Urothelium cell line (cell line): ENCODE measurements around the gene RPL10.

Experiments used
- DNase-seq: peaks from one replicate; pipeline ENCODE4 v3.0.0; 2011; ENCODE audit warnings: low spot score, mixed read lengths
- FAIRE-seq: peaks from 2 replicates; lab custom pipeline; 2011; peaks lifted over from hg19 to GRCh38; lab: Jason Lieb, UNC

Gene RPL10

GRCh38 chrX:154397888-154398667 is at the start of gene RPL10:
Gene RPL10, plus strand, starts transcription at chrX:154398377. Its CDS starts 143 bp downstream, at chrX:154398520.
- peak; percentile 96 for DNase-seq
- peak; percentile 46 for FAIRE-seq

GRCh38 chrX:154348646-154349358 is 49.4 kb upstream of the RPL10 start:
- FAIRE-seq = no peak
- DNase-seq = no peak

- FAIRE-seq (no peak), DNase-seq (no peak)
Measured at GRCh38 chrX:154349359-154349935, 48.7 kb upstream of the RPL10 start.

- no peak for FAIRE-seq
- DNase-seq = no peak
Measured at GRCh38 chrX:154349979-154350378, 48.2 kb upstream of the RPL10 start.

DNA sequence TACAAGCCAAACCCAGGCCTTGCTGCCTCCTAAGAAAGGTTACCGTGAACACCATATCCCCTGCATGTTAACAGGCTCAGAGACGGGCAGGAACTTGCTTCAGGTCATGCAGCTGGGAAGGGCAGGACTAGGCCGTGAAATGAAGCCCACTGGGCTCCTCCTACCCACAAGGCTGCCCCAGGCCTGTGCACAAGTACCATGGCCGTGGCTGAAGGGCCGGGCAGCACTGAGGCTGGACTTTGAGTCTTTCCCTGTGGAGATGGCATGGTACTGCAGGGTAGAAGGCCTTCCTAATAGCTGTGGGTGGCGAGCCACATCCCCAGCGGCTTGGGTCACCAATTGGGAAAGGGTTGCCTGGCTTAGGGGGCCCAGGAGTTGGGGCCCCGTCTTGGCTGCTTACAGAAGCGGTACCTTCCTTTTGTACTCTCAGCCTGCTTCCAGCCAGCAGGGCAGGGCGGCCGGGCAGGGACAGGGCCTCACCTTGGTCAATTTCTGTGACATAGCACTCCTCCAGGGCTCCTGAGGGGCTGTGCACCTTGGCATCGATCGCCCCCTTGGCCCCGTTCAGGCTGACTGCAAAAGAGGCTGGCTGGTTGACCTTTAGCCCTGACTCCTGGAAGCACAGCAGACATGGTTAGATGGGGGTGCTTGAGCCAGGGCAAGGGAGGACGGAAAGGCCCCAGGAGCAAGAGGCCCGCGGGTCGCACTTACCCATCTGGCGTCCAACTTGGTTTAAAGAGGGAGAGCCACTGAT is 47.6 kb upstream of the RPL10 start:
- no peak for DNase-seq
- FAIRE-seq = no peak

GRCh38 chrX:154351183-154352011 is 46.8 kb upstream of the RPL10 start:
- FAIRE-seq (no peak), DNase-seq (no peak)

- no peak for DNase-seq
- no peak for FAIRE-seq
Measured at GRCh38 chrX:154352012-154352401, 46.2 kb upstream of the RPL10 start.

DNA sequence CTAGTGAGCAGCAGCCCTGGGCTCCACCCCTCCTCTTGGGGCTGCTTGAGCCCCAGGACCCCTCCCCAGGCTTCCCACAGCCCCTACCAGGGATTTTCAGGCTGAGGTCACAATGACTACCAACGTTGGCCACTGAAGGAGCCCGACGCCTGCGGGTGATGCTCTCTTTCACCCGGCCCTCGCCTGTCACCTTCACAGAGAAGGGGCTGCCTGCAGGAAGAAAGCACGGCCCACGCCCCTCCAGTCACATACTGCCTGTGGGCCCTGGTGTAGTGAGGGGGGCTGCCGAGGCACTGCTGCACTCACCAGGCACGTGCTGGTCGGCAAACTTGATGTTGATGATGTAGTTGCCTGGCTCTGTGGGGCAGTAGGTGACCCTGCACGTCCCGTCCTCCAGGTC is 45.7 kb upstream of the RPL10 start:
- no peak for FAIRE-seq
- no peak for DNase-seq

GRCh38 chrX:154353172-154353843 is 44.9 kb upstream of the RPL10 start:
- no peak for FAIRE-seq
- no peak for DNase-seq

GRCh38 chrX:154354013-154354412 is 44.2 kb upstream of the RPL10 start:
- DNase-seq (no peak), FAIRE-seq (no peak)

DNA sequence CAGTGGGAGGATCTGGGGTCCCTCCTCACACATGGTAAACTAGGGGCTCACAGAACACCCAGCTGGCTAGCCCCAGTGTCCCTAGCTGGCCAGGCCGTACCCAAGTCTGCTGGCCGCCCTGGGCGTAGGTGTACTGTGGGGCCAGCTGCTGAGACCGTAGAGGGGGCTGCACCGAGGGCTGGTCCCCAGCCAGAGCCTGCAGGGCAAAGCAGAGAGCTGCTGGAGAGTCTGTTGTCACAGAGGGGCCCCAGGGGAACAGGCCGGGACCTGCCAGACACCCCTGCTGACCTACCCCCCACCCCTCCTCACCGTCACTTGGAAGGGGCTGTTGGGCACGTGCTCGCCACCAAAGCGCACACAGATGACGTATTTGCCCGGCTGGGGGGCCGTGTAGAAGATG is 43.7 kb upstream of the RPL10 start:
- FAIRE-seq (no peak), DNase-seq (no peak)

DNA sequence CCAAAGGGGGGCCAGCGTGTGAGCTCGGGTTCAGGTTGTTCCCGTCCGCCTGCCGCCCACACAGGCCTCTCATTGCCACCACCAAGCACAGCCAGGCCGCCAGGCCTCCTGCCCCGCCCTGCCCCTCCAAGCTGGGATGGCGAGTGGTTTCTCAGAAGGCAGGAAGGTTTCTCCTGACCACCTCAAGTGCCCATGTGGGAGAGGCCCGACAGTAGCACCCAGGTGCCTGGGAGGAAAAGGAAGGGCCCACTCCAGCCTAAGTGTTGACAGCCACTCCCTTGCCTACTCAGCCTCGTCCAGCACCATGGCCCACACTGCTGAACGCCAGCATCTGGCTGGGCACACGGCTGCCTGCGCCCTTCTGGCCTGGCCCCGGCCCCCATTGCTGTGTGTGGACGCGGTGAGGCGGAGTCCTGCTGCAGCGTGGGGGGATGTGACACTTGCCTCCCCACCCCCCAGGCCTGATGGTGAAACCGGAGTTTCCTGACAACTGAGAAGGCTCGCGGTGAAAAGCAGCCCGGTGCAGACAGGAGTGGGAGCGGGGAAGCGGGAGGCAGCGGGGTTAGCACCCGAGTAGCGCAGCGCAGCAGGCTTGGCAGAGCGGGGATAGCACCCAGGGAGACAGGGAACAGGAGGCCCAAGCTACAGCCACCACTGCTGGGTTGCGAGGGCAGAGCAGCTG is 42.9 kb upstream of the RPL10 start:
- DNase-seq (no peak), FAIRE-seq (no peak)

DNA sequence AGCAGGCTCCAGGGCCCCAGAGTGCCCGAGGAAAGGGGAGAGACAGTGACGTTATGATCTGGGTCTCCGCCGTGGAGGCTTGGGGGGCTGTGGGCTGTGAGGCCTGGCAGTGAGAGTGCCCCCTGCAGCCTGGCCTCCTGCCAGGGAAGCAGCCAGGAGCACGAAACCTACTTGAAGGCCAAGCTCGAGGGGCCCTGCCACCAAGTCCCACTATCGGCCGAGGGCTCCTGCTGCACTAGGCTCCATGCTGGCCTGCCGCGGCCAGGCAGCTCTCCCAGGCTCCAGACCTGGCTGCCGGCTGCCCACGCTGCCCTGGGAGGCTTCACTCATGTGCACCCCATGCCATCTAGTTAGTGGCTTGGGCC is 42.4 kb upstream of the RPL10 start:
- no peak for DNase-seq

DNA sequence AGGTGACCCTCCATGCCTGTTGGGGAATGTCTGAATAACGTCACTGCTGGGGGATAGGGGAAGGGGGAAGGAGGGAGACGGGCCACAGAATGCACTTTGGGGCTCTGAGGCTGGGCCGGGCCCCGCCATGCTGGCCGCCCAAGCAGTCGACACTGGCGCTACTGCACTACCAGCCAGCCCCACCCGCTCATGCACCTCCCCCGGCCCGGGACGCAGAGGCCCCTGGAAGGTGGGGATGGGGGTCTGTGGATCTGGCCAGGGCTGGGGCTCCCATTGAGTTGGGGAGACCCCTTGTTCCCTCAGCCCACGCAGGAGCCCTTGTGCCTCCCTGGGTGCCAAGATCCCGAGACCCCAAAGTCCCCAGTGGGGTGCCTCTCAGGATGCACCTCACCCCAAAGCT is 41.6 kb upstream of the RPL10 start:
- FAIRE-seq (no peak), DNase-seq (no peak)

More for the DNA sequence above, 42.4 kb upstream of the RPL10 start:
- FAIRE-seq = no peak

DNA sequence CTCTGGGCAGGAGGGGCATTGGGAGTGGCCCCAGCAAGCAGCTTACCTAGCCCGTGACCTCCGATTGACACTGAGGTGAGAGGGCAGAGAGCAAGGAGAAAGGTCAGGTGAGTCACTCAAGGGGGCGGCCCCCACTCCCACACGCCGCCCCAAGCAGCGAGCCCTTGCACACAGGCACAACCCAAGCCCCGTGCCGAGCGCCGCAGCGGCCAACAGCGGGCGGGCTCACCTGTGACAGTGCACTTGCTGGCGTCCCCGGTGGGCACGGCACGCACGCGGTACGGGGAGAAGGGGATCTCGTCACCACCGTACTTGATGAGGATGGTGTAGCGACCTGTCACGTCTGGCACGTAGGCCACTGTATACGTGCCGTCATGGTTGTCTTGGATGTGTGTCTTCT is 41.0 kb upstream of the RPL10 start:
- DNase-seq (no peak), FAIRE-seq (no peak)

DNA sequence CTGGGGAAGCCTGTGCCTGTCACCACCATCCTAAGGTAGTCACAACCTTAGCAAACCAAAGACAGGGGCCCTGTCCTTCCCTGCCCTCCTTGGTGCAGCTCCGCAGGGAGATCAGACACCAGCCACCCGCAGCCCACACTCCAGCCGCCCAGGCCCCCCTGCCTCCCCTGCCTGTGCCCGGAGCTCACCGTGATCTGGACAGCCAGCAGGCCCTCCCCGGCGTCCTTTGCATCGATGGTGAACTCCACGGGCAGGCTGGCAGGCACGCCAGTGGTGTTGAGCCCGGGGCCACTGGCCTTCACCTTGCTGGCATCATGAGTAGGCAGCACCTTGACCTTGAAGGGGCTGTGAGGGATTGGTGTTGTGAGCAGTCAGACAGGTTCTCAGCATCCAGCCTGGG is 40.2 kb upstream of the RPL10 start:
- FAIRE-seq (no peak), DNase-seq (no peak)

DNA sequence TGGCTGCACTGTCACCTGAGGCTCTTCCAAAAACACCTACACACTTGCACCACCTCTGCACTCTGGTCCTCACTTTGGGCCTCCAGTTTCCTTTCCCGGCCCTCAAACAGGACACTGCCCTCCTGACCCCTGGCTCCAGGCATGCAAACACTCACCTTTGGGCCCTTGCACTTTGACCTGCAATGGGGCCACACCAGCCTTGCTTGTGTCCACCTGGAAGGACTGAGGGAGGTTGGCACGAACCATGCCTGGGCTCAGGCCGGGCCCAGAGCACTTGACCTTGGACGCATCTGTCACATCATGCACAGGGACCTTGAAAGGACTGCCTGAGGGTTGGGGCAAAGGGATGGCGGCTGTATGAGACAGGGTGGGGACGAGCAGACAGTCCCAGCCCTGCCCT is 39.3 kb upstream of the RPL10 start:
- no peak for DNase-seq
- no peak for FAIRE-seq

DNA sequence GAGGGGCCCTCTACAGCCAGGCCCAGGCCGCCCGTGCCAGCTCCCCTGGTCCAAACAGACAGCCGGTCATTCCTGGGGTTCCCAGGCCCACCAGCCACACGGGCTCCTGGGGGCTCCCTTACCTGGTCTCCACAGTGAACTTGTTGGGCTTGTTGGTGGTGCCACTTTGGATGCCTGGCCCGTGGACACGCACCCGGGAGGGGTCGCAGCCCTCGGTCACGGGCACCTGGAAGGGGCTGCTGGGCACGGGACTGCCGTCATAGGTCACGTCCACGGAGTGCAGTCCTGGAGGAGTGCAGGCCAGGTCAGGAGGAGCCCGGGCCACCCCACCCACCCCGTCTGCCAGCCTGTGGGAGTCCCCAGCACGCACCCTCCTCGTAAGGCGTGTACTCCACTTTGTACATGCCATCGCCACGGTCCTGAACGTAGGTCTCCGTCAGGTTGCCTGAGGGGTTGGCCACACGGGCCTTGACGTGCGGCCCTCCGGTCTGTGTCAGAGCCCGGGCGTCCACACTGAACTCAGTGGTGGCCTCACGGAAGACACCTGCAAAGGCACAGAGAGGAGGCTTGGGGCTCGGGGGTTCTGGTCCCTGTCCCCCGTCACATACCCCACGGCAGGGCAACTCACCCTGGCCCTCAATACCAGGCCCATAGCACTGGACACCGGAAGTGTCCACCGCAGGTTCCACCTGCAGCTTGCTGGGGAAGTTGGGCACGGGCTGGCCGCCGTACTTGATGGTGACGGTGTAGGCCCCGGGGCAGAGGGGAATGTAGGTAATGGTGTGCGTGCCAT is 38.6 kb upstream of the RPL10 start:
- DNase-seq (no peak), FAIRE-seq (no peak)
